SK-N-SH (cell line): ENCODE measurements around the gene DERA.

ENCODE experiments used
- EP300 ChIP-seq, 2 experiments: IDR thresholded peaks; 2 replicates each; pipeline versions ENCODE4 v1.4.0 to v1.6.1; 2012; ENCODE audit warnings: borderline replicate concordance in 1 of 2, low read depth in 1 of 2, low read length in 1 of 2
- FOSL2 ChIP-seq: IDR thresholded peaks from 2 replicates; pipeline ENCODE4 v1.4.0; 2012; ENCODE audit warnings: low read depth, mild to moderate bottlenecking, moderate library complexity, borderline replicate concordance
- JUND ChIP-seq: IDR thresholded peaks from 2 replicates; pipeline ENCODE4 v1.4.0; 2012
- RAD21 ChIP-seq: IDR thresholded peaks from 2 replicates; pipeline ENCODE4 v1.6.1; 2012; ENCODE audit warnings: mild to moderate bottlenecking, low read length
- USF1 ChIP-seq: IDR thresholded peaks from 2 replicates; pipeline ENCODE4 v1.4.0; 2012; ENCODE audit warnings: low read depth, borderline replicate concordance
- TF ChIP-seq, protein P1 (sequence below): fragments of 200-600 bp; sonication (generic); IDR thresholded peaks from 2 replicates; pipeline ENCODE4 v1.6.1; 2017; ENCODE audit warnings: antibody characterized with exemption, mild to moderate bottlenecking, moderate library complexity

DNA sequence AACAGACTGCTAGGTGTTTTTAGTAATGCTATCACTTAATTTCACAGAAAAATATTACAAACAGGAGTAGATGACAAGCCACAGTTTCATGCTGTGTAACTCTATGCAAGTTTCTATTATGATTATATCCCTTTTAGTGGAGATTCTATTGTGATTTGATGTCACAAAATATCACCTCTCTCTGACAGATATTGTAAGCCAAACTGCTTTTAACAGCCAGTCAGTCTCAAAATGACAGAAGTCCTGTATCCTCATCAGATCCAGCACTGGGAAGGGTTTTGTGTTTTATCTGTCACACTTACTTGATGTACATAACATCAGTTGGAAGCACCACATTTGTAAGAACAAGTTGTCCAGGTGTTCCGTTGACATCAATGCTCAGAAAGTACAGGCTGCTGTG lies 164.8 kb downstream of the DERA start:
- TF ChIP-seq EP300 (IDR thresholded peaks at IDR 0.05; ENCODE audit: borderline replicate concordance in 1 of 2, low read depth in 1 of 2, low read length in 1 of 2) = no peak
- TF ChIP-seq USF1 = no peak
- TF ChIP-seq, protein P1, sequence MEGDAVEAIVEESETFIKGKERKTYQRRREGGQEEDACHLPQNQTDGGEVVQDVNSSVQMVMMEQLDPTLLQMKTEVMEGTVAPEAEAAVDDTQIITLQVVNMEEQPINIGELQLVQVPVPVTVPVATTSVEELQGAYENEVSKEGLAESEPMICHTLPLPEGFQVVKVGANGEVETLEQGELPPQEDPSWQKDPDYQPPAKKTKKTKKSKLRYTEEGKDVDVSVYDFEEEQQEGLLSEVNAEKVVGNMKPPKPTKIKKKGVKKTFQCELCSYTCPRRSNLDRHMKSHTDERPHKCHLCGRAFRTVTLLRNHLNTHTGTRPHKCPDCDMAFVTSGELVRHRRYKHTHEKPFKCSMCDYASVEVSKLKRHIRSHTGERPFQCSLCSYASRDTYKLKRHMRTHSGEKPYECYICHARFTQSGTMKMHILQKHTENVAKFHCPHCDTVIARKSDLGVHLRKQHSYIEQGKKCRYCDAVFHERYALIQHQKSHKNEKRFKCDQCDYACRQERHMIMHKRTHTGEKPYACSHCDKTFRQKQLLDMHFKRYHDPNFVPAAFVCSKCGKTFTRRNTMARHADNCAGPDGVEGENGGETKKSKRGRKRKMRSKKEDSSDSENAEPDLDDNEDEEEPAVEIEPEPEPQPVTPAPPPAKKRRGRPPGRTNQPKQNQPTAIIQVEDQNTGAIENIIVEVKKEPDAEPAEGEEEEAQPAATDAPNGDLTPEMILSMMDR = no peak
- TF ChIP-seq JUND = no peak
- TF ChIP-seq RAD21 = no peak
- no peak for TF ChIP-seq FOSL2
